Nephron (organoid): ENCODE data around the gene KLRC4.

ENCODE experiments used
- H3K27ac Mint-ChIP-seq, 3 experiments: 2 replicates each; pipeline ENCODE4 v1.8.0; 2020; ENCODE audit warnings: mixed read lengths in 3 of 3, mild to moderate bottlenecking in 2 of 3, moderate library complexity in 1 of 3
- H3K27me3 Mint-ChIP-seq: 2 replicates; pipeline ENCODE4 v1.8.0; 2021; ENCODE audit warnings: low read depth, mild to moderate bottlenecking, moderate library complexity, mixed read lengths
- H3K36me3 Mint-ChIP-seq: 2 replicates; pipeline ENCODE4 v1.8.0; 2020; ENCODE audit warnings: low read depth, mixed read lengths
- H3K4me1 Mint-ChIP-seq: 2 replicates; pipeline ENCODE4 v1.8.0; 2020; ENCODE audit warnings: mixed read lengths
- H3K4me3 Mint-ChIP-seq, 3 experiments: 2 replicates each; pipeline ENCODE4 v1.8.0; 2020; ENCODE audit warnings: mild to moderate bottlenecking in 3 of 3, mixed read lengths in 3 of 3, moderate library complexity in 2 of 3
- H3K9me3 Mint-ChIP-seq: 2 replicates; pipeline ENCODE4 v1.8.0; 2020; ENCODE audit warnings: mixed read lengths
- TF ChIP-seq, protein P1 (sequence below), 3 experiments: fragments of 200-600 bp; sonication (generic); IDR thresholded peaks; one replicate each; pipeline ENCODE4 v1.5.0; 2021; ENCODE audit warnings: antibody characterized with exemption in 3 of 3; ENCODE audit not compliant: unreplicated experiment in 3 of 3

Gene KLRC4

DNA sequence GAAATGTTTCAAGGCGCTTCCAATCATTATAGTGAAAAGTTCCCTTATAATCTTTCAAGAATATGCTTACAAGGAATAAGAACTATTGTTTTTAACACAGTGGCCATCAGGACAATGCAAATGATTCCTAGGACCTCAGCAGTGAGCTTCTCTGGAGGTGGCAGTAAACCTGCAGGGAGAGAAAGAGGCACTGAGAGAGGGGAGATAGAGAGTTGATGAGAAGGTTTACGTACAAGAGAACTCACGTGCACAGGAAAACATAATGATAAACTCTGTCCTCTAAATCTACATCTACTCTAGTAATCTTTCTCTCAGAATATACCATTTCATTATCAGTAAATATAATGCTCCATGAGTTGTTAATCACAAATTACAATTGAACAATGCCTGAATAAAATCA is 715 bp downstream of the KLRC4 start:
- Mint-ChIP-seq H3K9me3 (no peaks in the 10 kb centered on the region), H3K36me3 (no peaks in the 10 kb centered on the region), H3K4me1 (no peaks in the 10 kb centered on the region), H3K27me3 (no peaks in the 10 kb centered on the region), H3K4me3 (no peak overlapping the region), H3K27ac (no peak overlapping the region)
- TF ChIP-seq, protein P1, sequence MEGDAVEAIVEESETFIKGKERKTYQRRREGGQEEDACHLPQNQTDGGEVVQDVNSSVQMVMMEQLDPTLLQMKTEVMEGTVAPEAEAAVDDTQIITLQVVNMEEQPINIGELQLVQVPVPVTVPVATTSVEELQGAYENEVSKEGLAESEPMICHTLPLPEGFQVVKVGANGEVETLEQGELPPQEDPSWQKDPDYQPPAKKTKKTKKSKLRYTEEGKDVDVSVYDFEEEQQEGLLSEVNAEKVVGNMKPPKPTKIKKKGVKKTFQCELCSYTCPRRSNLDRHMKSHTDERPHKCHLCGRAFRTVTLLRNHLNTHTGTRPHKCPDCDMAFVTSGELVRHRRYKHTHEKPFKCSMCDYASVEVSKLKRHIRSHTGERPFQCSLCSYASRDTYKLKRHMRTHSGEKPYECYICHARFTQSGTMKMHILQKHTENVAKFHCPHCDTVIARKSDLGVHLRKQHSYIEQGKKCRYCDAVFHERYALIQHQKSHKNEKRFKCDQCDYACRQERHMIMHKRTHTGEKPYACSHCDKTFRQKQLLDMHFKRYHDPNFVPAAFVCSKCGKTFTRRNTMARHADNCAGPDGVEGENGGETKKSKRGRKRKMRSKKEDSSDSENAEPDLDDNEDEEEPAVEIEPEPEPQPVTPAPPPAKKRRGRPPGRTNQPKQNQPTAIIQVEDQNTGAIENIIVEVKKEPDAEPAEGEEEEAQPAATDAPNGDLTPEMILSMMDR (IDR thresholded peaks at IDR 0.05; ENCODE audit: unreplicated experiment in 3 of 3): no peak

- TF ChIP-seq, protein P1 (IDR thresholded peaks at IDR 0.05; ENCODE audit: unreplicated experiment in 3 of 3): no peak
- Mint-ChIP-seq H3K27ac (no peak overlapping the region), H3K4me3 (no peak overlapping the region), H3K27me3 (no peaks in the 10 kb centered on the region), H3K36me3 (no peaks in the 10 kb centered on the region), H3K4me1 (no peaks in the 10 kb centered on the region), H3K9me3 (no peaks in the 10 kb centered on the region)
These were observed 2.8 kb downstream of the KLRC4 start for GRCh38 chr12:10406725-10407124.

DNA sequence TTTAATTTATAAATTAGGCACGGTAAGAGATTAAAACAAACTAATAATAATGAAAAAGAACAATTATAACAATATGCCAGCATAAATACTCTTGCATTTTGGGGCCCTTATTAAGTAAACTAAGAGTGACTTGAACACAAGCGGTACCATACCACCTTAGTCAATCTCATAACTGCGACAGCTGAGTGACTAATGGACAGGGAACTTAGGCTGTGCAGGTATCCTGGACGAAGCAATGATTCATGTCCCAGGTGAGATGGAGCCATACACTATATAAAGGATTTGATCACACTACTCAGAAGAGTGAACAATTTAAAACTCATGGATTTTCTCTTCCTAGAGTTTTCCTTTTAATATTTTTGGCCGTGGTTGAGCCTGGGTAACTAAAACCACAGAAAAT is 4.3 kb downstream of the KLRC4 start:
- Mint-ChIP-seq H3K4me3 (no peak overlapping the region), H3K9me3 (no peaks in the 10 kb centered on the region), H3K27me3 (no peaks in the 10 kb centered on the region), H3K27ac (no peak overlapping the region), H3K36me3 (no peaks in the 10 kb centered on the region), H3K4me1 (no peaks in the 10 kb centered on the region)
- TF ChIP-seq, protein P1 (IDR thresholded peaks at IDR 0.05; ENCODE audit: unreplicated experiment in 3 of 3): no peak

- TF ChIP-seq, protein P1 (IDR thresholded peaks at IDR 0.05; ENCODE audit: unreplicated experiment in 3 of 3): no peak
- no peaks in the 10 kb centered on the region for H3K9me3 Mint-ChIP-seq
- H3K27me3 Mint-ChIP-seq: no peaks in the 10 kb centered on the region
- no peak overlapping the region for H3K27ac Mint-ChIP-seq
- H3K4me3 Mint-ChIP-seq: no peak overlapping the region
- no peaks in the 10 kb centered on the region for H3K4me1 Mint-ChIP-seq
- no peaks in the 10 kb centered on the region for H3K36me3 Mint-ChIP-seq
These were observed 4.8 kb downstream of the KLRC4 start for GRCh38 chr12:10404798-10405197.

GRCh38 chr12:10400829-10401228 is 8.7 kb downstream of the KLRC4 start:
- Mint-ChIP-seq H3K4me3 (no peak overlapping the region), H3K9me3 (no peaks in the 10 kb centered on the region), H3K36me3 (no peaks in the 10 kb centered on the region), H3K27me3 (no peaks in the 10 kb centered on the region), H3K4me1 (peaks cover 1% of the 10 kb centered on the region), H3K27ac (no peak overlapping the region)
- TF ChIP-seq, protein P1 (IDR thresholded peaks at IDR 0.05; ENCODE audit: unreplicated experiment in 3 of 3): no peak

GRCh38 chr12:10398168-10398567 is 11.4 kb downstream of the KLRC4 start:
- no peaks in the 10 kb centered on the region for H3K27me3 Mint-ChIP-seq
- H3K36me3 Mint-ChIP-seq: no peaks in the 10 kb centered on the region
- TF ChIP-seq, protein P1 (IDR thresholded peaks at IDR 0.05; ENCODE audit: unreplicated experiment in 3 of 3): no peak
- no peak overlapping the region for H3K27ac Mint-ChIP-seq
- no peak overlapping the region for H3K4me3 Mint-ChIP-seq
- H3K4me1 Mint-ChIP-seq: peaks cover 6% of the 10 kb centered on the region
- H3K9me3 Mint-ChIP-seq: no peaks in the 10 kb centered on the region
